SK-N-SH treated with all-trans-retinoic acid at 6 μM for 48 hours (cell line): Measurements from ENCODE around the gene SECISBP2.

Experiments
- CSDC2 ChIP-seq: fragments of 250-450 bp; sonication (Bioruptor Pico); IDR thresholded peaks from 2 replicates; pipeline ENCODE4 v1.5.0; 2020; ENCODE audit warnings: mild to moderate bottlenecking, moderate library complexity
- ESRRG ChIP-seq: fragments of 250-450 bp; sonication (Bioruptor Pico); IDR thresholded peaks from 2 replicates; pipeline ENCODE4 v1.6.1; 2021; ENCODE audit warnings: mild to moderate bottlenecking
- GLIS3 ChIP-seq: fragments of 250-450 bp; sonication (Bioruptor Pico); IDR thresholded peaks from 2 replicates; pipeline ENCODE4 v1.5.0; 2020; ENCODE audit warnings: mild to moderate bottlenecking, moderate library complexity
- ISL1 ChIP-seq: fragments of 250-450 bp; sonication (Bioruptor Pico); IDR thresholded peaks from 2 replicates; pipeline ENCODE4 v2.1.2; 2022; ENCODE audit warnings: mild to moderate bottlenecking, moderate library complexity
- PPARA ChIP-seq: fragments of 250-450 bp; sonication (Bioruptor Pico); IDR thresholded peaks from 2 replicates; pipeline ENCODE4 v1.5.0; 2020; ENCODE audit warnings: mild to moderate bottlenecking, borderline replicate concordance
- RARB ChIP-seq: fragments of 250-450 bp; sonication (Bioruptor Pico); IDR thresholded peaks from 2 replicates; pipeline ENCODE4 v1.8.0; 2021; ENCODE audit warnings: mild to moderate bottlenecking, moderate library complexity
- TOX ChIP-seq: fragments of 250-450 bp; sonication (Bioruptor Pico); IDR thresholded peaks from 2 replicates; pipeline ENCODE4 v1.8.0; 2021; ENCODE audit warnings: mild to moderate bottlenecking, moderate library complexity, borderline replicate concordance
- ZFP30 ChIP-seq: fragments of 450-650 bp; formaldehyde crosslinking; IDR thresholded peaks from 2 replicates; pipeline ENCODE4 v1.5.0; 2022; ENCODE audit warnings: mild to moderate bottlenecking, moderate library complexity
- TF ChIP-seq, protein P1 (sequence below): fragments of 250-450 bp; sonication (Bioruptor Pico); IDR thresholded peaks from 2 replicates; pipeline ENCODE4 v1.8.0; 2020; ENCODE audit warnings: mild to moderate bottlenecking, moderate library complexity, borderline replicate concordance
- TF ChIP-seq, protein P2 (sequence below): fragments of 250-450 bp; sonication (Bioruptor Pico); IDR thresholded peaks from 2 replicates; pipeline ENCODE4 v1.8.0; 2021; ENCODE audit warnings: low read depth, mild to moderate bottlenecking, moderate library complexity, borderline replicate concordance
- TF ChIP-seq, protein P3 (sequence below): fragments of 250-450 bp; sonication (Bioruptor Pico); IDR thresholded peaks from 2 replicates; pipeline ENCODE4 v1.5.1; 2020; ENCODE audit warnings: low read depth, mild to moderate bottlenecking, moderate library complexity

DNA sequence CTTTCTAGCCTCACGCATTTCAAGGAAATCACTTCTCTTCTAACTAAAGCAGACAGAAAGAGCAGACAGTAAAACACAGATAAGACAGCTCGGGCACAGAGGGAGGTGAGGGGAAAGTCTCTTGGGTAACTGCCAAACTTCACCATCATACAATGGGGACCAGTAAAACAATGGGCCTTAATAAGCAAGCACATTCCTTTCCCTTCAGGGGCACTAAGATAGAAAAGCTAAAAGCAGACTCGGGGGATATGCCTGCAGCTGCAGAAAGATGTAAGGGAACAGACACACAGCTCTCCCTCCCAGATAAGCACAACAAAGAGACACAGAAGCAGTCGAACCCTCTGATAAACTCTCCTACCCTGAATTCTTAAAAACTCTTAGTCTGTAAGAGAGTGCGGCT is 22.9 kb upstream of the SECISBP2 start:
- TF ChIP-seq, protein P1, sequence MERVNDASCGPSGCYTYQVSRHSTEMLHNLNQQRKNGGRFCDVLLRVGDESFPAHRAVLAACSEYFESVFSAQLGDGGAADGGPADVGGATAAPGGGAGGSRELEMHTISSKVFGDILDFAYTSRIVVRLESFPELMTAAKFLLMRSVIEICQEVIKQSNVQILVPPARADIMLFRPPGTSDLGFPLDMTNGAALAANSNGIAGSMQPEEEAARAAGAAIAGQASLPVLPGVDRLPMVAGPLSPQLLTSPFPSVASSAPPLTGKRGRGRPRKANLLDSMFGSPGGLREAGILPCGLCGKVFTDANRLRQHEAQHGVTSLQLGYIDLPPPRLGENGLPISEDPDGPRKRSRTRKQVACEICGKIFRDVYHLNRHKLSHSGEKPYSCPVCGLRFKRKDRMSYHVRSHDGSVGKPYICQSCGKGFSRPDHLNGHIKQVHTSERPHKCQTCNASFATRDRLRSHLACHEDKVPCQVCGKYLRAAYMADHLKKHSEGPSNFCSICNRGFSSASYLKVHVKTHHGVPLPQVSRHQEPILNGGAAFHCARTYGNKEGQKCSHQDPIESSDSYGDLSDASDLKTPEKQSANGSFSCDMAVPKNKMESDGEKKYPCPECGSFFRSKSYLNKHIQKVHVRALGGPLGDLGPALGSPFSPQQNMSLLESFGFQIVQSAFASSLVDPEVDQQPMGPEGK: no peak
- TF ChIP-seq PPARA: no peak
- no peak for TF ChIP-seq GLIS3 (CRISPR knock-in tag)
- no peak for TF ChIP-seq RARB
- no peak for TF ChIP-seq ZFP30 (CRISPR knock-in tag)
- TF ChIP-seq ISL1 (CRISPR knock-in tag): no peak
- TF ChIP-seq, protein P2, sequence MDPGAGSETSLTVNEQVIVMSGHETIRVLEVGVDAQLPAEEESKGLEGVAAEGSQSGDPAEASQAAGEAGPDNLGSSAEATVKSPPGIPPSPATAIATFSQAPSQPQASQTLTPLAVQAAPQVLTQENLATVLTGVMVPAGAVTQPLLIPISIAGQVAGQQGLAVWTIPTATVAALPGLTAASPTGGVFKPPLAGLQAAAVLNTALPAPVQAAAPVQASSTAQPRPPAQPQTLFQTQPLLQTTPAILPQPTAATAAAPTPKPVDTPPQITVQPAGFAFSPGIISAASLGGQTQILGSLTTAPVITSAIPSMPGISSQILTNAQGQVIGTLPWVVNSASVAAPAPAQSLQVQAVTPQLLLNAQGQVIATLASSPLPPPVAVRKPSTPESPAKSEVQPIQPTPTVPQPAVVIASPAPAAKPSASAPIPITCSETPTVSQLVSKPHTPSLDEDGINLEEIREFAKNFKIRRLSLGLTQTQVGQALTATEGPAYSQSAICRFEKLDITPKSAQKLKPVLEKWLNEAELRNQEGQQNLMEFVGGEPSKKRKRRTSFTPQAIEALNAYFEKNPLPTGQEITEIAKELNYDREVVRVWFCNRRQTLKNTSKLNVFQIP (CRISPR knock-in tag): no peak
- TF ChIP-seq CSDC2 (CRISPR knock-in tag): no peak
- TF ChIP-seq, protein P3, sequence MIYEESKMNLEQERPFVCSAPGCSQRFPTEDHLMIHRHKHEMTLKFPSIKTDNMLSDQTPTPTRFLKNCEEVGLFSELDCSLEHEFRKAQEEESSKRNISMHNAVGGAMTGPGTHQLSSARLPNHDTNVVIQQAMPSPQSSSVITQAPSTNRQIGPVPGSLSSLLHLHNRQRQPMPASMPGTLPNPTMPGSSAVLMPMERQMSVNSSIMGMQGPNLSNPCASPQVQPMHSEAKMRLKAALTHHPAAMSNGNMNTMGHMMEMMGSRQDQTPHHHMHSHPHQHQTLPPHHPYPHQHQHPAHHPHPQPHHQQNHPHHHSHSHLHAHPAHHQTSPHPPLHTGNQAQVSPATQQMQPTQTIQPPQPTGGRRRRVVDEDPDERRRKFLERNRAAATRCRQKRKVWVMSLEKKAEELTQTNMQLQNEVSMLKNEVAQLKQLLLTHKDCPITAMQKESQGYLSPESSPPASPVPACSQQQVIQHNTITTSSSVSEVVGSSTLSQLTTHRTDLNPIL (CRISPR knock-in tag): no peak
- no peak for TF ChIP-seq ESRRG (CRISPR knock-in tag)
- TF ChIP-seq TOX: no peak
